HEK293 (cell line): ENCODE measurements around the gene ZNF771.
A peak's percentile ranks its signal among the peaks of the same experiment; 100 is the strongest.

Experiments used
- HOXC10 ChIP-seq: sonication (generic); formaldehyde crosslinking; IDR thresholded peaks from 2 replicates; pipeline ENCODE4 v1.8.1; 2023; ENCODE audit warnings: mild to moderate bottlenecking, missing genetic modification reagents
- INSM2 ChIP-seq: fragments of 450-650 bp; formaldehyde crosslinking; IDR thresholded peaks from 2 replicates; pipeline ENCODE4 v1.5.1; 2016; ENCODE audit warnings: missing biosample characterization, missing genetic modification characterization
- OSR2 ChIP-seq: fragments of 450-650 bp; formaldehyde crosslinking; IDR thresholded peaks from 2 replicates; pipeline ENCODE4 v1.5.1; 2016; ENCODE audit warnings: missing biosample characterization, missing genetic modification characterization
- OVOL3 ChIP-seq: fragments of 450-650 bp; formaldehyde crosslinking; IDR thresholded peaks from 2 replicates; pipeline ENCODE4 v1.5.1; 2016; ENCODE audit warnings: missing biosample characterization, missing genetic modification characterization
- ZBTB10 ChIP-seq: fragments of 450-650 bp; formaldehyde crosslinking; IDR thresholded peaks from 2 replicates; pipeline ENCODE4 v1.5.1; 2016; ENCODE audit warnings: missing biosample characterization, missing genetic modification characterization
- ZBTB17 ChIP-seq: fragments of 450-650 bp; formaldehyde crosslinking; IDR thresholded peaks from 2 replicates; pipeline ENCODE4 v1.5.1; 2016; ENCODE audit warnings: missing biosample characterization, missing genetic modification characterization
- ZBTB26 ChIP-seq: fragments of 450-650 bp; formaldehyde crosslinking; optimal IDR thresholded peaks from 2 replicates; pipeline ENCODE3; 2016; ENCODE audit warnings: missing biosample characterization, mild to moderate bottlenecking, missing genetic modification characterization
- ZBTB49 ChIP-seq: fragments of 450-650 bp; formaldehyde crosslinking; IDR thresholded peaks from 2 replicates; pipeline ENCODE4 v1.5.1; 2016; ENCODE audit warnings: missing biosample characterization, missing genetic modification characterization, low read depth
- ZFP37 ChIP-seq: fragments of 450-650 bp; formaldehyde crosslinking; IDR thresholded peaks from 2 replicates; pipeline ENCODE4 v1.5.1; 2016; ENCODE audit warnings: missing biosample characterization, missing genetic modification characterization
- ZNF211 ChIP-seq: fragments of 450-650 bp; formaldehyde crosslinking; IDR thresholded peaks from 2 replicates; pipeline ENCODE4 v1.5.1; 2016; ENCODE audit warnings: low read depth, missing biosample characterization, missing genetic modification characterization
- ZNF214 ChIP-seq: fragments of 450-650 bp; formaldehyde crosslinking; IDR thresholded peaks from 2 replicates; pipeline ENCODE4 v1.5.1; 2017; ENCODE audit warnings: missing biosample characterization, mild to moderate bottlenecking, missing genetic modification characterization, borderline replicate concordance
- ZNF266 ChIP-seq: fragments of 450-650 bp; formaldehyde crosslinking; IDR thresholded peaks from 2 replicates; pipeline ENCODE4 v1.5.1; 2016; ENCODE audit warnings: missing biosample characterization, missing genetic modification characterization, low read depth
- ZNF354C ChIP-seq: fragments of 450-650 bp; formaldehyde crosslinking; IDR thresholded peaks from 2 replicates; pipeline ENCODE4 v1.5.1; 2016; ENCODE audit warnings: missing biosample characterization, missing genetic modification characterization, low read depth, borderline replicate concordance
- ZNF394 ChIP-seq: fragments of 450-650 bp; formaldehyde crosslinking; IDR thresholded peaks from 2 replicates; pipeline ENCODE4 v1.5.1; 2016; ENCODE audit warnings: missing biosample characterization, missing genetic modification characterization, mild to moderate bottlenecking, moderate library complexity, borderline replicate concordance
- ZNF501 ChIP-seq: fragments of 450-650 bp; formaldehyde crosslinking; IDR thresholded peaks from 2 replicates; pipeline ENCODE4 v1.5.1; 2016; ENCODE audit warnings: missing biosample characterization, missing genetic modification characterization
- ZNF518A ChIP-seq: fragments of 450-650 bp; formaldehyde crosslinking; conservative IDR thresholded peaks from 2 replicates; pipeline ENCODE4 v1.5.1; 2016; ENCODE audit warnings: low read depth, missing biosample characterization, missing genetic modification characterization
- ZNF530 ChIP-seq: fragments of 450-650 bp; formaldehyde crosslinking; IDR thresholded peaks from 2 replicates; pipeline ENCODE4 v1.5.1; 2016; ENCODE audit warnings: low read depth, missing biosample characterization, missing genetic modification characterization
- ZNF558 ChIP-seq: fragments of 450-650 bp; formaldehyde crosslinking; IDR thresholded peaks from 2 replicates; pipeline ENCODE4 v1.5.1; 2016; ENCODE audit warnings: missing biosample characterization, missing genetic modification characterization
- ZNF596 ChIP-seq: fragments of 450-650 bp; IDR thresholded peaks from 2 replicates; pipeline ENCODE4 v1.5.0; 2018; ENCODE audit warnings: missing biosample characterization, mild to moderate bottlenecking, missing genetic modification characterization, moderate library complexity
- ZNF747 ChIP-seq: fragments of 450-650 bp; formaldehyde crosslinking; IDR thresholded peaks from 2 replicates; pipeline ENCODE4 v1.5.1; 2016; ENCODE audit warnings: missing biosample characterization, missing genetic modification characterization
- ZSCAN5A ChIP-seq: fragments of 450-650 bp; formaldehyde crosslinking; IDR thresholded peaks from 2 replicates; pipeline ENCODE4 v1.5.1; 2016; ENCODE audit warnings: missing biosample characterization, missing genetic modification characterization

Gene ZNF771

GRCh38 chr16:30371248-30371816 lies 36.1 kb upstream of the ZNF771 start (continued):
- TF ChIP-seq ZNF518A (tag by site-specific recombination) (no peak), ZNF596 (tag by site-specific recombination) (no peak), ZNF558 (tag by site-specific recombination) (no peak; the same call in 1 of the 2 replicates), ZNF501 (tag by site-specific recombination) (no peak), ZBTB26 (tag by site-specific recombination) (no peak), OVOL3 (no peak), ZBTB10 (tag by site-specific recombination) (no peak), ZNF211 (tag by site-specific recombination) (no peak; the same call in 1 of the 2 replicates), ZNF747 (tag by site-specific recombination) (no peak), INSM2 (tag by site-specific recombination) (no peak), OSR2 (tag by site-specific recombination) (no peak), ZNF530 (tag by site-specific recombination) (no peak), ZBTB49 (tag by site-specific recombination) (no peak), ZBTB17 (tag by site-specific recombination) (peak; percentile 83), HOXC10 (CRISPR knock-in tag) (no peak), ZNF394 (tag by site-specific recombination) (no peak), ZNF214 (no peak), ZNF266 (tag by site-specific recombination) (no peak), ZFP37 (no peak), ZNF354C (no peak), ZSCAN5A (tag by site-specific recombination) (no peak)
